ENCODE results near the gene GSTA4. TPM values are rescaled to one million over a fixed set of nuclear protein-coding genes. Genes with fewer than 3 reads are reported as not detected.

GSTA4 gene
- total RNA-seq, 1 experiment from 2014 or later, result 5.3 TPM

DNA sequence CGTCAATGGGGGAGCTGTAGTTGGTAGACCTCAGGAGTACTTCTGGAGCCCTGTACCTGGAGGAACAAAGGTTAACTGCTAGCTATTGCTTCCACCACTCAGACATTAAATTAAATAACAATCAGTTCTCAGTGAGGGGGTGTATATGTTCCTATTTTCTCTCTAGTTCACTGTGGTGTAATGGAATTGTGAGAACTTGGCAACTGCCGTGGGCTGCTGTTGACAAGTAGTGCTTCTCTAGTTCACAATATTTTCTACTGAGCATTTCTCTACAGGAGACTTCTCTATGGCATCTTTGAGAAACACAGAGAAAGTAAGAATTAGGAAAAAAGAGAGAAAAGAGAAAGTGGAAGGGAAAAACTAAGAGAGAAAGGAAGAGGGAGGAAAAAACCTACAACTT, 23.4 kb upstream of the GSTA4 start:
- CTCF ChIA-PET, result interaction anchor here (1.5 kb wide), 1 partner anchor 22 kb away, joined by 4 read pairs; no protein-coding TSS in a partner anchor
- Mint-ChIP-seq H3K9me3 (ENCODE audit: unreplicated experiment) (no peaks in the 10 kb centered on the region), H3K27me3 (ENCODE audit: insufficient read depth, unreplicated experiment) (no peaks in the 10 kb centered on the region), H3K4me1 (ENCODE audit: insufficient read depth, unreplicated experiment) (peaks cover 11% of the 10 kb centered on the region), H3K4me3 (ENCODE audit: unreplicated experiment) (no peak overlapping the region), H3K36me3 (ENCODE audit: insufficient read depth, unreplicated experiment) (peaks cover 13% of the 10 kb centered on the region), H3K27ac (ENCODE audit: low read depth, unreplicated experiment) (no peak overlapping the region)
- POLR2A ChIA-PET, result no interaction called here
- intact Hi-C loops (cut with micrococcal nuclease), result no loop called here
- no peak for DNase-seq (ENCODE audit: unreplicated experiment)
- TF ChIP-seq, protein P1, sequence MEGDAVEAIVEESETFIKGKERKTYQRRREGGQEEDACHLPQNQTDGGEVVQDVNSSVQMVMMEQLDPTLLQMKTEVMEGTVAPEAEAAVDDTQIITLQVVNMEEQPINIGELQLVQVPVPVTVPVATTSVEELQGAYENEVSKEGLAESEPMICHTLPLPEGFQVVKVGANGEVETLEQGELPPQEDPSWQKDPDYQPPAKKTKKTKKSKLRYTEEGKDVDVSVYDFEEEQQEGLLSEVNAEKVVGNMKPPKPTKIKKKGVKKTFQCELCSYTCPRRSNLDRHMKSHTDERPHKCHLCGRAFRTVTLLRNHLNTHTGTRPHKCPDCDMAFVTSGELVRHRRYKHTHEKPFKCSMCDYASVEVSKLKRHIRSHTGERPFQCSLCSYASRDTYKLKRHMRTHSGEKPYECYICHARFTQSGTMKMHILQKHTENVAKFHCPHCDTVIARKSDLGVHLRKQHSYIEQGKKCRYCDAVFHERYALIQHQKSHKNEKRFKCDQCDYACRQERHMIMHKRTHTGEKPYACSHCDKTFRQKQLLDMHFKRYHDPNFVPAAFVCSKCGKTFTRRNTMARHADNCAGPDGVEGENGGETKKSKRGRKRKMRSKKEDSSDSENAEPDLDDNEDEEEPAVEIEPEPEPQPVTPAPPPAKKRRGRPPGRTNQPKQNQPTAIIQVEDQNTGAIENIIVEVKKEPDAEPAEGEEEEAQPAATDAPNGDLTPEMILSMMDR (IDR thresholded peaks at IDR 0.05; ENCODE audit: unreplicated experiment), result no peak
- no TSS peak for BruUV-seq (replicated peaks)

DNA sequence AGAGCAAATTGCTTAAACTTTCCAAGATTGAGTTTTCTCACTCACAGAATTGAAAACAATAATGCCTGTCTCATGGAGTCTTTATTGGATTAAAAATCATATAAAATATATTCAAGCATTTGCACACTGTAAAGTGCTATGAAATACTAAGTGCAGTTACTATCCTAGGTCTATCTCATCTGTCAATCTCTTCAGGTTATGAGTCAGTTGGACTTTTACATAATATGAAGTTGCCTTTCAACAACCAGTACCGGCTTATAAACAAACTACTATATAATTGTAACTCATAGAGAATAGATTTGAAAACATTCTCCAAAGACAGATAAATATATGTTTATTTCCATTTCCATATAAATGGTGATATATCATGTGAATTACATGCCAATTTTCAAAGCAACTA, 20.4 kb upstream of the GSTA4 start:
- Mint-ChIP-seq H3K4me3 (ENCODE audit: unreplicated experiment) (no peak overlapping the region), H3K27ac (ENCODE audit: low read depth, unreplicated experiment) (no peak overlapping the region), H3K27me3 (ENCODE audit: insufficient read depth, unreplicated experiment) (no peaks in the 10 kb centered on the region), H3K36me3 (ENCODE audit: insufficient read depth, unreplicated experiment) (peaks cover 13% of the 10 kb centered on the region), H3K4me1 (ENCODE audit: insufficient read depth, unreplicated experiment) (peaks cover 6% of the 10 kb centered on the region), H3K9me3 (ENCODE audit: unreplicated experiment) (no peaks in the 10 kb centered on the region)
- TF ChIP-seq, protein P1 (IDR thresholded peaks at IDR 0.05; ENCODE audit: unreplicated experiment), result no peak
- ChIA-PET CTCF (interaction anchor here (1.0 kb wide), 1 partner anchor 19 kb away, joined by 3 read pairs; no protein-coding TSS in a partner anchor), POLR2A (no interaction called here)
- intact Hi-C loops (cut with micrococcal nuclease), result no loop called here
- DNase-seq (ENCODE audit: unreplicated experiment), result no peak
- BruUV-seq (replicated peaks), result no TSS peak

DNA sequence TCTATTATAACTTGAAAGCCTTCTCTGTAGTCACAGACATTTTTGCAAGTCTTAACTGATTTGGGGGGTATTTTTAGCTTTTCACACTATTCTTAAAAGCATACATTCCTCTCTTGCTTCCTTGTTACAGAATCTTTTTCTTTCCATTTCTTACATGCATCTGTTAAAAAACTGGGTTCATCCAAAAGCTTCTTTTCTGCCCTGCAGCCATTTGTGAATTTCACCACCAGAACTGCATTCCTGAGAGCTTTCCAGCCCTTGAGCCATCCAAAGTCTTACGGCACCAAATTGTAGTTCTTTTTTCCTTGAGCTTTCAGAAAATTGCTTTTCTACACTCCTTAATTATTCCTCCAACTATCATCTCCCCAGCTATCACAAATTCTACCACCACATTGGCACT, 19.7 kb upstream of the GSTA4 start:
- intact Hi-C loops (cut with micrococcal nuclease), result no loop called here
- POLR2A ChIA-PET, result no interaction called here
- no peak overlapping the region for H3K27ac Mint-ChIP-seq (ENCODE audit: low read depth, unreplicated experiment)
- DNase-seq (ENCODE audit: unreplicated experiment), result no peak
- H3K27me3 Mint-ChIP-seq (ENCODE audit: insufficient read depth, unreplicated experiment), result no peaks in the 10 kb centered on the region
- H3K4me3 Mint-ChIP-seq (ENCODE audit: unreplicated experiment), result no peak overlapping the region
- peaks cover 6% of the 10 kb centered on the region for H3K4me1 Mint-ChIP-seq (ENCODE audit: insufficient read depth, unreplicated experiment)
- H3K9me3 Mint-ChIP-seq (ENCODE audit: unreplicated experiment), result no peaks in the 10 kb centered on the region
- TF ChIP-seq, protein P1 (IDR thresholded peaks at IDR 0.05; ENCODE audit: unreplicated experiment), result no peak
- CTCF ChIA-PET, result no interaction called here
- peaks cover 16% of the 10 kb centered on the region for H3K36me3 Mint-ChIP-seq (ENCODE audit: insufficient read depth, unreplicated experiment)
- no TSS peak for BruUV-seq (replicated peaks)

DNA sequence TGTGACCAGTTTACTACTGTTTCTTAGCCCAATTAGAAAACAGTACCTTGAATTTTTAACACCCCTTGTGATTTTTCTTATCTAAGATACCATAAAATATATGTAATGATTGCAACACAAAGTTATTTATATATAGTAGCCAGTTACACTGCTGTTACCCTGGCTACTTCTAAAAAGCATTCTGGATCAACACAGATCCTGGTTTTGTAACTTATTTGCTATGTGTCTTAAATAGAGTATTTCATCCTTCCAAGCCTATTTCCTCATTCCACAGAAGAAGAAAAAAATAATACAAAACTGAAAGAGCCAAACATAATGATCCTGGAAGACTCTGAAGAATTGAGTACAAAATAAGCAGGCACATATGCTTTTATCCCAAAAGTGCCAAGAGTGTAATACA, 19.0 kb upstream of the GSTA4 start:
- no peak overlapping the region for H3K27ac Mint-ChIP-seq (ENCODE audit: low read depth, unreplicated experiment)
- intact Hi-C loops (cut with micrococcal nuclease), result no loop called here
- peaks cover 23% of the 10 kb centered on the region for H3K36me3 Mint-ChIP-seq (ENCODE audit: insufficient read depth, unreplicated experiment)
- TF ChIP-seq, protein P1 (IDR thresholded peaks at IDR 0.05; ENCODE audit: unreplicated experiment), result no peak
- no TSS peak for BruUV-seq (replicated peaks)
- ChIA-PET POLR2A (no interaction called here), CTCF (no interaction called here)
- peaks cover 6% of the 10 kb centered on the region for H3K4me1 Mint-ChIP-seq (ENCODE audit: insufficient read depth, unreplicated experiment)
- no peaks in the 10 kb centered on the region for H3K9me3 Mint-ChIP-seq (ENCODE audit: unreplicated experiment)
- H3K27me3 Mint-ChIP-seq (ENCODE audit: insufficient read depth, unreplicated experiment), result no peaks in the 10 kb centered on the region
- DNase-seq (ENCODE audit: unreplicated experiment), result no peak
- no peak overlapping the region for H3K4me3 Mint-ChIP-seq (ENCODE audit: unreplicated experiment)
